ENCODE results near the gene EIF3K.

Gene EIF3K

GRCh38 chr19:38684078-38684861 lies 65.3 kb downstream of the EIF3K start:
- DNase-seq (ENCODE audit: low read depth) = no peak

GRCh38 chr19:38684862-38685665 lies 66.1 kb downstream of the EIF3K start:
- DNase-seq (ENCODE audit: low read depth) = no peak

- DNase-seq (ENCODE audit: low read depth) = no peak
These were observed 66.9 kb downstream of the EIF3K start for GRCh38 chr19:38685666-38686529.

GRCh38 chr19:38686530-38686888 lies 67.5 kb downstream of the EIF3K start:
- DNase-seq (ENCODE audit: low read depth) = no peak
